Measurements from ENCODE around the gene ARL17B.
A peak's percentile ranks its signal among the peaks of the same experiment; 100 is the strongest.
"Not testable (repeated sequence)": the region's sequence is repeated elsewhere in the genome, so short reads cannot be mapped to it uniquely, and the experiment has no call there.

ARL17B gene

GRCh38 chr17:46361755-46362154 is at the start of gene ARL17B:
TSS of gene ARL17B (minus strand) at chr17:46361766. CDS start at chr17:46358397, 3,369 bp downstream.
- peak; percentile 95 for DNase-seq

GRCh38 chr17:46409864-46410263 is 48.3 kb upstream of the ARL17B start:
- DNase-seq: not testable (repeated sequence)

DNA sequence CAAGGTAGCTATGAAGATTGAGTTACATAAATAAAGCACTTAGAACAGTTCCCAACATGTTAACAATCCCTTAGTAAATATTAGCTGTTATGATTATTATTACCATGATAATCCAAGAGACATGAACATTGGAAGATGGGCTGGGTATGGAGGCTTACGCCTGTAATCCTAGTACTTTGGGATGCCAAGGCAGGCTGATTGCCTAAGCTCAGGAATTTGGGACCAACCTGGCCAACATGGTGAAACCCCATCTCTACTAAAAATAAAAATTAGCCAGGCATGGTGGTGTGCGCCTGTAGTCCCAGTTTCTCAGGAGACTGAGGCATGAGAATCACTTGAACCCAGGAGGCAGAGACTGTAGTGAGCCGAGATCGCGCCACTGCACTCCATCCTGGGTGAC is 45.6 kb upstream of the ARL17B start:
- DNase-seq: not testable (repeated sequence)

GRCh38 chr17:46401033-46401787 is 39.6 kb upstream of the ARL17B start:
- not testable (repeated sequence) for DNase-seq

DNA sequence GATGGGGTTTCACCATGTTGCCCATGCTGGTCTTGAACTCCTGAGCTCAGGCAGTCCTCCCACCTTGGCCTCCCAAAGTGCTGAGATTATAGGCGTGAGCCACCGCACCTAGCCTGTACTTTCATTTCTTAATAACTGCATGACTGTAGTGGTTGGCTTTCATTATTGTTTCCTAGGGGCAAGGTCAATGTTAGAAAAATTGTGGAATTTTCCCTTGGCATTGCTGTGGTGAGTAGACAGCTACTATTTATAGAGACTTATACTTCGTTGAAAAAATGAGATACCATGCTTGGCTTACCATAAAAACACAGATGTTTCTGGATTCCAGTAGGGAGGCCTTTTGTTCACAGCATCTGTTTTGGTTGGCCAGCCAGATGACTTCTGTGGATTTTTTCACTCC is 39.0 kb upstream of the ARL17B start:
- not testable (repeated sequence) for DNase-seq

GRCh38 chr17:46399993-46400392 is 38.4 kb upstream of the ARL17B start:
- DNase-seq: not testable (repeated sequence)

- DNase-seq: not testable (repeated sequence)
These were observed 34.7 kb upstream of the ARL17B start for GRCh38 chr17:46396292-46396691.

DNA sequence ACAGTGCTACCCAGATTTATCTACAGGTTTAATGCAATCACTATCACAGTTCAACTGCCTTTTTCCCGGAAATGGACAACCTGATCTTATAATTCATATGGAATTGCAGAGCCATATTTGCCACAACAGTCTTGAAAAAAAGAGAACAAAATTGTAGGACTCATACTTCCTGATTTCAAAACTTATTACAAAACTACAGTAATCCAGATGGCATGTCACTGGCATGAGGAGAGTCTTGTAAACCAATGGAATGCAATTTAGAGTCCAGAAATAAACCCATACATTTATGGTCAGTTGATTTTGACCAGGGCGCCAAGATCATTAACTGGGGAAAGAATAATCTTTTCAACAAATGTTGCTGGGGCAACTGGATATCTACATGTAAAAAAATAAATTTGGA is 32.1 kb upstream of the ARL17B start:
- not testable (repeated sequence) for DNase-seq

DNA sequence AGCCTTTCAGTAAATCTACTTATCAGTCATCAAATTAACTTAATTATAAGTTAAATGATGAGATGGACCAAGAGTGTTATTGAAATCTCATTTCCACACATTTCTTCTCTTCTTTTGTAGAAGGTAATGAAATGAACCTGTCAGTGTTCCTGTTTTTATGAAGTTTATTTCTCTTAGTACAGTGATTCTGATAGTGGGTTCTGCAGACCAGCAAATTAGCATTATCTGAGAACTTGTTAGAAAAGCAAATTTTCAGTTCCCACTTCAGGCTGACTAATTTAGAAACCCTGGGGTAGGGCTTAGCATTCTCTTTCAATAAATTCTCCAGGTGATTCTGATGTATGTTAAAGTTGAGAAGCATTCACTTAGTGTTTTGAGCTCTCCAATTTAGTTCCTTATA is 23.9 kb upstream of the ARL17B start:
- not testable (repeated sequence) for DNase-seq

DNA sequence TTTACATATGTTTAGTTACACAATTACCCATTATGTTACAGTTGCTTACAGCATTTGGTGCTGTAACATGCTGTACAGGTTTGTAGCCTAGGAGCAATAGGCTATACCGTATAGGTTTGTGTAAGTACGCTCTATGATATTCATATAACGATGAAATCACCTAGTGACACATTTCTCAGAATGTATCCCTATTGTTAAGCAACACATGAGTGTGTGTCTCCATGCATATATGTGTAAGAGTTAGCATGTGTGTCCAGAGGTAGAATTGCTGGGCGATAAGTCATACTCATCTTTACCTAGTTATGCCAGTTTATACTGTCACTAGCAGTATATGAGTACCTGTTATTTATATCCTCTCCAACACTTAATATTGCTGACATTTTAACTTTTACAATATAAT is 21.6 kb upstream of the ARL17B start:
- peak; percentile 1 for DNase-seq

- DNase-seq: not testable (repeated sequence)
These were observed 11.9 kb upstream of the ARL17B start for GRCh38 chr17:46373418-46373817.

GRCh38 chr17:46372236-46373229 is 11.0 kb upstream of the ARL17B start:
- DNase-seq: not testable (repeated sequence)

GRCh38 chr17:46367520-46367919 is 6.0 kb upstream of the ARL17B start:
- DNase-seq: not testable (repeated sequence)

GRCh38 chr17:46361145-46361735 is 326 bp downstream of the ARL17B start:
- DNase-seq: not testable (repeated sequence)

DNA sequence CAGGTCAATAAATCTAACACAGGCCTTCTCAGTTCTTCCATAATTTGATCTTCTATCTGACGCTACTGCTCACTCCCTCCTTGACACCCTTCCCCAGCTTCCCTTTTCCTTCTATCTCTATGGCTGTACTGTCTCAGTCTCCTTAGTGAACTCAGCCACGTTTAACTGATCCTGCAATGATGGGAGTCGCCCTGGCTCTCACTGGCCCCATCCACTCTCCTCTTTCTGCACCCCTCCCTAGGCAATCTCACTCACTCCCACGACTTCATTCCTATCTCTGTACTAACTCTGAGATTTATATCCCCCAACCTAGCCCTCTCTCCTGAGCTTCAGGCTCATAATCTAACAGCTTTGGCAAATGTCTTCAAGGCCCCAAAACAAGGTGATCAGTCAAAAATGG is 7.7 kb downstream of the ARL17B start:
- DNase-seq: not testable (repeated sequence)

DNA sequence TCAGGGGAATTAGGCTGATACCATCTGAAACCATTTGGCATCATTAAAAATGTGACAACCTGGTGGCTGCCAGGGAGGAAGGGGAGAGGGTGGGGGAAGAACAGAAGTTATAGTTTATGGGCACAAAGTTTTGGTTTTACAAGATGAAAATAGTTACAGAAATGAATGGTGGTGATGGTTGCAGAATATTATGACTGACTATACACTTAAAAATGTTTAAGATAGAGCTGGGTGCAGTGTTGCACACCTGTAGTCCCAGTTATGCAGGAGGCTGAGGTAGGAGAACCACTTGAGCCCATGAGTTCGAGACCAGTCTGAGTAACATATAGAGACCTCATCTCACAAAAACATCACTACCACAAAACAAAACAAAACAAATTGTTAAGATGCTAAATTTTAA is 12.5 kb downstream of the ARL17B start:
- DNase-seq: not testable (repeated sequence)

DNA sequence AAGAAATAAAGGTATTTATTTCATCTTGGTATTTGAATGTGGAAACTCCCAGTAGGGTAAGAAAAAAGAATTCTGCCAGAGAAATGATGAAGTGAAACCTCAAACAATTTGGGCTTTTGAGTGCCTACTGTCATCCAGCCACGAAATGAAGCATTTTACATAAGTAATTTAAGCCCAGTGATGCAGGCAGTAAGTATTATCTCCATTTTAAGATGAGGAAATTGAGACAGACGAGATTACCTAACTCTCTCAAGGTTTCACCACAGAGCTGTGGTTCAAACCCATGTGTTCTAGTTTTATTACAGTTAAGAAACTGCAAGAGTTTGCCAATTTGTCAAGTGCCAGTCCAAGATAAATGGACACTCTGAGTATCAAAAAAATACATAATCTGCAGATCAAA is 13.2 kb downstream of the ARL17B start:
- not testable (repeated sequence) for DNase-seq

- DNase-seq: not testable (repeated sequence)
These were observed 19.4 kb downstream of the ARL17B start for GRCh38 chr17:46342131-46342530.

DNA sequence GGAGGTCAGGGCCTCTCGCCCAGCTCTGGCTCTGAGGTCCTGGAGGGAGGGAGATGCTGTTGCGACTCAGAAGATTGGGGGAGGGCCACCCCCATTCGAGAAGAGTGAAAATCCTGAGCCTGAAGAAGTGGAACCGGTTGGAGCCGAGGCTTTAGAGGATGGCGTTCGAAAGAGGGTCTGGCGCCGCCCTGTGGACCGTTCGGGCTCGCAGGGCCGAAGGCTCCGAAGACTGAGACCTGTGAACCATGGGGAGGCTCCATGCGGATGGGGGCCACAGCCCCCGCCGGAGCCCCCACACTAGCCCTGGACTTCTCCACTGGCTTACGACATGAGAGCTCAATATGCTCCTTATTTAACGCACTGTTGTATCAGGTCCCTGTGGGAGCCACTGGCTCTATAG is 20.3 kb downstream of the ARL17B start:
- DNase-seq: not testable (repeated sequence)

GRCh38 chr17:46294831-46295230 is 66.7 kb downstream of the ARL17B start, which contains the start of gene LRRC37A:
TSS of gene LRRC37A (plus strand) at chr17:46295131. CDS start at chr17:46295134, 3 bp downstream.
- not testable (repeated sequence) for DNase-seq

DNA sequence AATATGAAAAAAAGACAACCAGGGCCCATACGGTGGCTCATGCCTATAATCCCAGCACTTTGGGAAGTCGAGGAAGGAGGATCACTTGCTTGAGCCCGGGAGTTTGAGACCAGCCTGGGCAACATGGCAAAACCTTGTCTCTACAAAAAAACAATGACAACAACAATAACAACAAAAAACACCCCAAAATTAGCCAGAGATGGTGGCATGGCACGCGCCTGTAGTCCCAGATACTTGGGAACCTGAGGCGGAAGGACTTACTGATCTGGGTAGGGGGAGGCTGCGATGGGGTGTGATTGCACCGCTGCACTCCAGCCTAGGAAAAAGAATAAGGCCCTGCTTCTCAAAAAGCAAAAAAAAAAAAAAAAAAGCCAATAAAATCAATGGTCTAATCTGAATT is 69.9 kb downstream of the ARL17B start:
- not testable (repeated sequence) for DNase-seq

GRCh38 chr17:46290906-46291546 is 70.5 kb downstream of the ARL17B start:
- DNase-seq: peak; percentile 26

Measured in activated CD4-positive, alpha-beta T cell treated with anti-CD3 and anti-CD28 coated beads, Interleukin-2, amount 50 U/mL, for 16 hours (primary cell).